Ascending aorta (tissue), 2 donors: ENCODE data around the gene FAM217B. TPM values are rescaled to one million over a fixed set of nuclear protein-coding genes. Genes with fewer than 3 reads are reported as not detected.
A peak's percentile ranks its signal among the peaks of the same experiment; 100 is the strongest.

Experiments used
- DNase-seq, 2 donors: peaks; one replicate each; pipeline ENCODE4 v3.0.0-alpha.2; 2019; ENCODE audit warnings: low spot score in 2 of 2
- H3K27ac ChIP-seq, 2 donors: fragments of 200-600 bp; sonication (generic); one replicate each; pipeline ENCODE4 v1.5.1; 2016 to 2017; ENCODE audit warnings: mild to moderate bottlenecking in 1 of 2
- H3K27me3 ChIP-seq: fragments of 200-600 bp; sonication (generic); one replicate; pipeline ENCODE4 v1.5.1; 2017
- H3K36me3 ChIP-seq, 2 donors: fragments of 200-600 bp; sonication (generic); one replicate each; pipeline ENCODE4 v1.5.1; 2016
- H3K4me1 ChIP-seq, 2 donors: fragments of 200-600 bp; sonication (generic); one replicate each; pipeline ENCODE4 v1.5.1; 2016 to 2017; ENCODE audit warnings: mild to moderate bottlenecking in 1 of 2
- H3K4me3 ChIP-seq, 2 donors: fragments of 200-600 bp; sonication (generic); one replicate each; pipeline ENCODE4 v1.5.1; 2016 to 2017; ENCODE audit warnings: mild to moderate bottlenecking in 1 of 2
- H3K9me3 ChIP-seq, 2 donors: fragments of 200-600 bp; sonication (generic); one replicate each; pipeline ENCODE4 v1.5.1; 2016
- intact Hi-C: fragments of 100-400 bp; cut with DNase I; formaldehyde crosslinking; loops from one replicate; pipeline ENCODE4 v1.15.1; 2023
- total RNA-seq: library from RNA; depleted of rRNA; stranded (reverse); fragments of >200 nt; gene quantifications from one replicate; pipeline ENCODE4 v1.1.0, GENCODE V29; 2016
- TF ChIP-seq, protein P1 (sequence below), 3 experiments: fragments of 200-600 bp in 2 of 3; fragments of 450-650 bp in 1 of 3; sonication (generic) in 2 of 3; IDR thresholded peaks; one replicate each; pipeline ENCODE4 v1.5.1; 2016 to 2019; ENCODE audit warnings: antibody characterized with exemption in 3 of 3, mild to moderate bottlenecking in 1 of 3, moderate library complexity in 1 of 3

Gene FAM217B
- total RNA-seq, 1 donor from 2014 or later = 2.6 TPM

GRCh38 chr20:59994697-59995122 lies 54.5 kb downstream of the FAM217B start:
- Histone ChIP-seq H3K4me1 (no peaks in the 10 kb centered on the region), H3K27ac (no peak overlapping the region), H3K4me3 (peak overlapping the region in 1 of 2 donors; percentile 15), H3K27me3 (no peaks in the 10 kb centered on the region), H3K36me3 (no peaks in the 10 kb centered on the region), H3K9me3 (no peaks in the 10 kb centered on the region)
- TF ChIP-seq, protein P1, sequence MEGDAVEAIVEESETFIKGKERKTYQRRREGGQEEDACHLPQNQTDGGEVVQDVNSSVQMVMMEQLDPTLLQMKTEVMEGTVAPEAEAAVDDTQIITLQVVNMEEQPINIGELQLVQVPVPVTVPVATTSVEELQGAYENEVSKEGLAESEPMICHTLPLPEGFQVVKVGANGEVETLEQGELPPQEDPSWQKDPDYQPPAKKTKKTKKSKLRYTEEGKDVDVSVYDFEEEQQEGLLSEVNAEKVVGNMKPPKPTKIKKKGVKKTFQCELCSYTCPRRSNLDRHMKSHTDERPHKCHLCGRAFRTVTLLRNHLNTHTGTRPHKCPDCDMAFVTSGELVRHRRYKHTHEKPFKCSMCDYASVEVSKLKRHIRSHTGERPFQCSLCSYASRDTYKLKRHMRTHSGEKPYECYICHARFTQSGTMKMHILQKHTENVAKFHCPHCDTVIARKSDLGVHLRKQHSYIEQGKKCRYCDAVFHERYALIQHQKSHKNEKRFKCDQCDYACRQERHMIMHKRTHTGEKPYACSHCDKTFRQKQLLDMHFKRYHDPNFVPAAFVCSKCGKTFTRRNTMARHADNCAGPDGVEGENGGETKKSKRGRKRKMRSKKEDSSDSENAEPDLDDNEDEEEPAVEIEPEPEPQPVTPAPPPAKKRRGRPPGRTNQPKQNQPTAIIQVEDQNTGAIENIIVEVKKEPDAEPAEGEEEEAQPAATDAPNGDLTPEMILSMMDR (IDR thresholded peaks at IDR 0.05) = no peak
- DNase-seq = no peak
- intact Hi-C loops = no loop called here

- Histone ChIP-seq H3K4me3 (no peak overlapping the region), H3K27ac (no peak overlapping the region), H3K9me3 (no peaks in the 10 kb centered on the region), H3K36me3 (no peaks in the 10 kb centered on the region), H3K27me3 (no peaks in the 10 kb centered on the region), H3K4me1 (no peaks in the 10 kb centered on the region)
- TF ChIP-seq, protein P1 (IDR thresholded peaks at IDR 0.05) = no peak
- DNase-seq = no peak
- intact Hi-C loops = no loop called here
Observed at GRCh38 chr20:59996108-59996507, 55.9 kb downstream of the FAM217B start.

DNA sequence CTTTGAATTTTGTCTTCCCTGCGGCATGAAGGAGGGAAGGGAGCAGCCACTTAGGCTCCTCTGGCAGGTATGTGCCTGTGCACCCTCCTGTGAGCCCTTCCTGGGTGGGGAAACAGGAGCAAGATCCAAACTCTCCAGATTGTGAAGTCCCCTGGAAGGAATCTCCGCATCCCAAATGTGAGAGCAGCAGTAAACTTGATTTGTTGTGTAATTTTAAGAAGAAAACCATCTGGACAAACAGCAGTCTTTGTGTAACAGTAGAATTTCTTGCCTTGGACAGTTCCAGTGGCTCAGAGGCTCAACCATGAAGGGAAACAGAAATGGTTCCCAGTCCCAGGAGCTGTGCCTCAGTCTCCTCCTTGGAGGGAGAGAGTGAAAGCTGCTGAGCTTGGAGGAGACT lies 57.7 kb downstream of the FAM217B start:
- Histone ChIP-seq H3K27me3 (no peaks in the 10 kb centered on the region), H3K36me3 (no peaks in the 10 kb centered on the region), H3K4me3 (no peak overlapping the region), H3K4me1 (no peaks in the 10 kb centered on the region), H3K9me3 (no peaks in the 10 kb centered on the region), H3K27ac (no peak overlapping the region)
- intact Hi-C loops = no loop called here
- TF ChIP-seq, protein P1 (IDR thresholded peaks at IDR 0.05) = no peak
- no peak for DNase-seq

Other genes starting within 250 kb of the FAM217B start
- gene SYCP2, start 6.8 kb upstream of the FAM217B start, total RNA-seq = 60.9 TPM
- gene PPP1R3D, start 84 bp upstream of the FAM217B start, total RNA-seq = 3.2 TPM
- not detected for gene CDH26, start 18.0 kb downstream of the FAM217B start, total RNA-seq